Tibial nerve (tissue), 4 donors: ENCODE measurements around the gene SLC8A2. TPM values are rescaled to one million over a fixed set of nuclear protein-coding genes. Genes with fewer than 3 reads are reported as not detected.

Experiments
- DNase-seq, 2 donors: peaks; one replicate each; pipeline ENCODE4 v3.0.0-alpha.2; 2019; ENCODE audit warnings: low spot score in 2 of 2
- H3K27ac ChIP-seq, 4 donors: fragments of 200-600 bp; sonication (generic) in 3 of 4; one replicate each; pipeline ENCODE4 v1.5.1; 2017 to 2019; ENCODE audit warnings: mild to moderate bottlenecking in 1 of 4
- H3K27me3 ChIP-seq, 2 donors: fragments of 200-600 bp; sonication (generic) in 1 of 2; one replicate each; pipeline versions ENCODE4 v1.5.1 to v1.6.0; 2017 to 2019
- H3K36me3 ChIP-seq, 3 donors: fragments of 200-600 bp; sonication (generic); one replicate each; pipeline ENCODE4 v1.5.1; 2018 to 2019
- H3K4me1 ChIP-seq, 4 donors: fragments of 200-600 bp; sonication (generic) in 3 of 4; one replicate each; pipeline ENCODE4 v1.5.1; 2017 to 2019
- H3K4me3 ChIP-seq, 4 donors: fragments of 200-600 bp; sonication (generic) in 3 of 4; one replicate each; pipeline ENCODE4 v1.5.1; 2017 to 2019; ENCODE audit warnings: mild to moderate bottlenecking in 1 of 4, moderate library complexity in 1 of 4
- H3K9me3 ChIP-seq, 4 donors: fragments of 200-600 bp; sonication (generic) in 3 of 4; one replicate each; pipeline ENCODE4 v1.5.1; 2017 to 2019
- EP300 ChIP-seq, 2 donors: sonication (generic); formaldehyde crosslinking; IDR thresholded peaks; one replicate each; pipeline ENCODE4 v1.6.1; 2017; ENCODE audit warnings: antibody characterized with exemption in 2 of 2, mild to moderate bottlenecking in 1 of 2
- POLR2A ChIP-seq, 2 donors: fragments of 450-650 bp; IDR thresholded peaks; one replicate each; pipeline ENCODE4 v1.6.1; 2017; ENCODE audit warnings: antibody characterized with exemption in 2 of 2, mild to moderate bottlenecking in 2 of 2, moderate library complexity in 2 of 2
- WGBS, 2 donors: methylation state at CpG; one replicate each; pipeline ENCODE4 v1.1.5; 2018; 5-methylcytosine and 5-hydroxymethylcytosine counted together
- total RNA-seq, 4 donors: library from RNA; depleted of rRNA; stranded (reverse); fragments of >200 nt; gene quantifications; one replicate each; pipeline ENCODE4 v1.1.0, GENCODE V29; 2016
- TF ChIP-seq, protein P1 (sequence below), 5 experiments: fragments of 200-600 bp in 3 of 5; fragments of 450-650 bp in 2 of 5; sonication (generic) in 3 of 5; IDR thresholded peaks; one replicate each; pipeline ENCODE4 v1.5.1; 2016 to 2019; ENCODE audit warnings: antibody characterized with exemption in 5 of 5, mild to moderate bottlenecking in 3 of 5, moderate library complexity in 2 of 5

Gene SLC8A2
- total RNA-seq, 4 donors from 2014 or later: not detected

DNA sequence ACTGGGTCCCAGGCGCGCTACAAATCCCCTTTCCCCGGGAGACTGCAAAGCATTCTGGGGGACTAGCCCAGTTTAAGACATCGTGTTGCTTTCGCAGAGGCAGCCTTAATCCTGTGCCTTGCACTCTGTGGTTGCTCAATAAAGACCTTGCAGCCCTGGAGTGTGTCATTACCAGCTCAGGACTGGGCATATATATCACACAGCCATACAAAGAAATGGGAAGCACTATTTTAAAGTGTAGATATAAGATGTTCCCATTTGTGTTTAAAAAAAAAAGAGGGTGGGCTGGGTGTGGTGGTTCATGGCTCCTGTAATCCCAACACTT, 32.1 kb upstream of the SLC8A2 start:
- DNase-seq: no peak
- no peak overlapping the region for H3K4me3 ChIP-seq
- WGBS, 2 donors: 74 to 78% methylated on average over 5 of the region's 5 CpGs
- peaks cover 2 to 64% (median 5%) of the 10 kb centered on the region in 3 donors for H3K36me3 ChIP-seq
- no peaks in the 10 kb centered on the region for H3K9me3 ChIP-seq
- no peaks in the 10 kb centered on the region for H3K27me3 ChIP-seq
- TF ChIP-seq EP300 (IDR thresholded peaks at IDR 0.05): no peak
- TF ChIP-seq POLR2A (IDR thresholded peaks at IDR 0.05): no peak
- TF ChIP-seq, protein P1, sequence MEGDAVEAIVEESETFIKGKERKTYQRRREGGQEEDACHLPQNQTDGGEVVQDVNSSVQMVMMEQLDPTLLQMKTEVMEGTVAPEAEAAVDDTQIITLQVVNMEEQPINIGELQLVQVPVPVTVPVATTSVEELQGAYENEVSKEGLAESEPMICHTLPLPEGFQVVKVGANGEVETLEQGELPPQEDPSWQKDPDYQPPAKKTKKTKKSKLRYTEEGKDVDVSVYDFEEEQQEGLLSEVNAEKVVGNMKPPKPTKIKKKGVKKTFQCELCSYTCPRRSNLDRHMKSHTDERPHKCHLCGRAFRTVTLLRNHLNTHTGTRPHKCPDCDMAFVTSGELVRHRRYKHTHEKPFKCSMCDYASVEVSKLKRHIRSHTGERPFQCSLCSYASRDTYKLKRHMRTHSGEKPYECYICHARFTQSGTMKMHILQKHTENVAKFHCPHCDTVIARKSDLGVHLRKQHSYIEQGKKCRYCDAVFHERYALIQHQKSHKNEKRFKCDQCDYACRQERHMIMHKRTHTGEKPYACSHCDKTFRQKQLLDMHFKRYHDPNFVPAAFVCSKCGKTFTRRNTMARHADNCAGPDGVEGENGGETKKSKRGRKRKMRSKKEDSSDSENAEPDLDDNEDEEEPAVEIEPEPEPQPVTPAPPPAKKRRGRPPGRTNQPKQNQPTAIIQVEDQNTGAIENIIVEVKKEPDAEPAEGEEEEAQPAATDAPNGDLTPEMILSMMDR (IDR thresholded peaks at IDR 0.05): no peak
- H3K27ac ChIP-seq: no peak overlapping the region
- H3K4me1 ChIP-seq: peaks cover 0 to 40% (median 15%) of the 10 kb centered on the region in 4 donors

DNA sequence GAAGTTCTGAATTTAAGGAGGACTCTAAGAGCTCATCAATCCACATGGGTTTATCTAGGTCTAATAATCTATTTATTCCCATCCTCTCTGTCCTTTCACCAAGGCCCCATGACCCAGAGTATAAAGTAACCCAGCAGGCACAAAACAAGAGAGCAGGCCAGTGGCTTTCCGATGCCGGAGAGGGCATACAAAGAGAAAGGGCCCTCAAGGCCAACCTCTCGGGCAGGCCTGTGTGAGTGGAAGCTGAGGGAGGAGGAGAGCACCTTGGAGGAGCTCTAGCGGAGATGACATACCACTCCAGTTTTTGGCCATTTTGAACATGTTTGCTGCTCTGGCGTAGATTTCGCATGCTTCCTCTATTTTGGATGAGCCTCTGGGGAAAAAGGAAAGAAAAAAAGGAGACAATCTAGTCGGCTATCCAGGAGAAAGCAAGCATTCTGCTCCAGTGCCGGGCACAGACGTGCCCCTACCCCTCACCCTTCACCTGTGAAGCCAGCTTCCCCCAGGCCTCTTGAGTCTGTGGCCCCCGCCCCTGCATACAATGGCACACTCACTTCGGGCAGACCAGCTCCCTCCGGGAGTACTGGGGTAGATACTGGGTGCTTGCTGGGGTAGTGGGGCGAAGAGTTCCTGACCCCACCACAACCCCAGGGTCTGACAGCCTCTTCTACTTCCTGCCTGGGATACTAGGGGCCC, 31.6 kb upstream of the SLC8A2 start:
- no peak overlapping the region for H3K4me3 ChIP-seq
- DNase-seq: no peak
- TF ChIP-seq POLR2A (IDR thresholded peaks at IDR 0.05): no peak
- TF ChIP-seq, protein P1 (IDR thresholded peaks at IDR 0.05): no peak
- TF ChIP-seq EP300 (IDR thresholded peaks at IDR 0.05): no peak
- 85 to 89% methylated on average over 13 of the region's 13 CpGs for WGBS, 2 donors
- peaks cover 0 to 35% (median 11%) of the 10 kb centered on the region in 4 donors for H3K4me1 ChIP-seq
- no peaks in the 10 kb centered on the region for H3K27me3 ChIP-seq
- H3K36me3 ChIP-seq: peaks cover 2 to 69% (median 5%) of the 10 kb centered on the region in 3 donors
- no peaks in the 10 kb centered on the region for H3K9me3 ChIP-seq
- no peak overlapping the region for H3K27ac ChIP-seq

DNA sequence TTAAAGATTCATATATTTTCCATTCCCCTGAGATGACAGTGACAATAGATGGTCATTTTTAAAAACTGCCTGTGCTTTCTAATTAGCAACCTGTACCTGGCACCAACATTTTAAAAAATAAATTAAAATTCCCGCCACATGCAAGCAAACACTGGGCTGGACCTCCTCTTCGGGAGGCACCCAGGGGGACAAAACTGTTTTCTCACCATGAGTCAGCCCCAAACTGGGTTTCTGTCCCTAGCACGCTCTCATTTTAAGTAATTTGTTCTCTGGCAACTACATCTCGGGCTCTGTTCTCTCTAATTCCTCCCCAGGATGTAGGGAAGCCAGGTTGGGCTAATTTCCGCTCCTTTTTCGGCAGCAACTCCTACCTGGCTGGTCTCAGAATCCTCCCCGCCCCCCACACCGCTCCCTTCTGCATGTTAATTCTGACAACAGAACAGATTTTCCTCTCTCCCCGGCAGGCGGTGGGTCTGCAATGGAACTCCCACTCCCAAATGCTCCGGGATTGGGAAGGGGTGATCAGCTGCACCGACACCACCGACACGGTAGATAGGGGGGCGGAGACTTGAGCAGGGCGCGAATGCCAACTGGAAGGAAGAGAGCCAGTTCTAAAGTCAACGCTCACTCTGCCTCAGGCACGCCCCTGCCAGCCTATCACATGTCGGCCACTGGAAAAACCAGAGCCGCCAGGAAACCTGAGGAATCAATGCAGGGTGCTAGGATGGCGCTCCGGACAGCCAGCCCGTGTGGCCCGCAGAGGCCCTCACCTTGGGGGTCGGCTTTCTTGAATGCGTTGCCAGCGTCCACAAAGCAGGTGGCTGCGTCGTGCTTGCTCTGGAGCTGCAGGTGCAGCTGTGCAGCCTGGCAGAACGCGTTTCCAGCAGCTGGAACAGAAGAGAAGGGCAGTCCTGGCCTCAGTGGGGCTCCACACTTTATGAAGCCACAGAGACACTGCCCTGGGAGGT, 28.5 kb upstream of the SLC8A2 start:
- Histone ChIP-seq H3K4me3 (no peak overlapping the region), H3K4me1 (peaks cover 0 to 25% (median 0%) of the 10 kb centered on the region in 4 donors), H3K9me3 (no peaks in the 10 kb centered on the region), H3K27ac (no peak overlapping the region), H3K27me3 (no peaks in the 10 kb centered on the region), H3K36me3 (peaks cover 5 to 87% (median 5%) of the 10 kb centered on the region in 3 donors)
- TF ChIP-seq EP300 (IDR thresholded peaks at IDR 0.05) (no peak), POLR2A (IDR thresholded peaks at IDR 0.05) (no peak)
- TF ChIP-seq, protein P1 (IDR thresholded peaks at IDR 0.05): no peak
- 80% methylated on average over 32 of the region's 32 CpGs for WGBS, 2 donors
- DNase-seq: no peak

DNA sequence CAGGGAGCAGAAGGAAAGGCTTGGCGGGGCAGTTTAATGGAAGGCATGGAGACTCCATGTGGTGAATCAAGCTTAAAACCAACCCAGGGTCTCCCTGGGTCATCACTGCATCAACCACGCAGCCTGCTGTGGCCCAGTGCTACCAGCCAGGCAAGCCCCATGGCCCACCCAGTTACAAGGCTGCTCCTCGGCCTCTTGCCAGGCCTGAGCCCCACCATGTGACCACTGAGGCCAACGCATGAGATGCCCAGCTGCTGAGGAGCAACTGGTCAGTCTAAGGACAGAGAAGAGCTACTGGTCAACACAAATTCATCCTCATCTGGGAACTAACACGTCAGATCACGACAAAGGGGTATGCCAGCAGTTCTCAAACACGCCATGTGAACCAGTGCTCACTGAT, 27.7 kb upstream of the SLC8A2 start:
- Histone ChIP-seq H3K27ac (no peak overlapping the region), H3K4me1 (peaks cover 0 to 29% (median 0%) of the 10 kb centered on the region in 4 donors), H3K27me3 (no peaks in the 10 kb centered on the region), H3K36me3 (peaks cover 5 to 94% (median 5%) of the 10 kb centered on the region in 3 donors), H3K9me3 (no peaks in the 10 kb centered on the region), H3K4me3 (no peak overlapping the region)
- TF ChIP-seq POLR2A (IDR thresholded peaks at IDR 0.05): no peak
- TF ChIP-seq EP300 (IDR thresholded peaks at IDR 0.05): no peak
- TF ChIP-seq, protein P1 (IDR thresholded peaks at IDR 0.05): no peak
- WGBS, 2 donors: 93% methylated on average over 6 to 7 of the region's 7 CpGs
- no peak for DNase-seq

DNA sequence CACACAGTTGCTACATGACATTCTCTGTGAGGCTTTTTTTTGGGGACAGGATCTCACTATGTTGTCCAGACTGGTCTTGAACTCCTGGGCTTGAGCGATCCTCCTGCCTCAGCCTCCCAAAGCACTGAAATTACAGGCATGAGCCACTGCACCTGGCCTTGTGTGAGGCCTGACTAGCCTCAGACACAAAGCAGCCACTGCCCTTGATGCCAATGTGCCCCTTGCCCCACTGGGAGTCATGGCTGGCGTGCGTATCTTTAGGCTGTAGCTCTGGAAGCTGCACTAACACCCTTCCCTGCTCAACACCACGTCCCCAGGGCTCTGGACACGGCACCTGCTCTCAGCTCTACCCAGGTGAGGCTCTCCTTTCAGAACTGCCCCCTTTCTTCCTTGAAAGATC, 26.9 kb upstream of the SLC8A2 start:
- peaks cover 0 to 37% (median 0%) of the 10 kb centered on the region in 4 donors for H3K4me1 ChIP-seq
- peaks cover 5 to 96% (median 5%) of the 10 kb centered on the region in 3 donors for H3K36me3 ChIP-seq
- WGBS, 2 donors: 86 to 96% methylated on average over 5 of the region's 5 CpGs
- DNase-seq: no peak
- TF ChIP-seq, protein P1 (IDR thresholded peaks at IDR 0.05): no peak
- H3K27ac ChIP-seq: no peak overlapping the region
- no peaks in the 10 kb centered on the region for H3K27me3 ChIP-seq
- H3K4me3 ChIP-seq: no peak overlapping the region
- no peaks in the 10 kb centered on the region for H3K9me3 ChIP-seq
